CD14-positive monocyte (primary cell): ENCODE measurements around the gene RPLP1. TPM values are rescaled to one million over a fixed set of nuclear protein-coding genes. Genes with fewer than 3 reads are reported as not detected.

Source experiments
- DNase-seq, 3 donors: peaks; one replicate each; pipeline ENCODE4 v3.0.0-alpha.2; 2011 to 2022
- H2AFZ ChIP-seq: 2 replicates; pipeline ENCODE4 v1.6.0; 2012; ENCODE audit warnings: mild to moderate bottlenecking, low read depth, low read length, inconsistent platforms; ENCODE audit not compliant: insufficient read depth, poor library complexity, severe bottlenecking
- H3K27ac ChIP-seq, 2 donors: 1 replicate in 1 of 2; 2 replicates in 1 of 2; pipeline ENCODE4 v1.5.1; 2012 to 2013; ENCODE audit warnings: low read length in 2 of 2, control low read depth in 1 of 2, inconsistent platforms in 1 of 2, low read depth in 1 of 2, mild to moderate bottlenecking in 1 of 2
- H3K27me3 ChIP-seq, 2 donors: one replicate each; pipeline versions ENCODE4 v1.6.0 to v1.6.1; 2011 to 2013; ENCODE audit warnings: low read length in 2 of 2; ENCODE audit not compliant: control insufficient read depth in 2 of 2, insufficient read depth in 2 of 2
- H3K36me3 ChIP-seq, 2 donors: replicated peaks in 1 of 2; 1 replicate in 1 of 2; 2 replicates in 1 of 2; pipeline versions ENCODE4 v1.5.1 to v1.6.1; 2012 to 2013; ENCODE audit warnings: low read length in 2 of 2, control low read depth in 1 of 2, inconsistent platforms in 1 of 2, mild to moderate bottlenecking in 1 of 2; ENCODE audit not compliant: insufficient read depth in 2 of 2, control insufficient read depth in 1 of 2
- H3K4me1 ChIP-seq, 2 donors: 1 replicate in 1 of 2; 2 replicates in 1 of 2; pipeline versions ENCODE4 v1.5.1 to v1.6.1; 2012 to 2013; ENCODE audit warnings: low read length in 2 of 2, control low read depth in 1 of 2, inconsistent platforms in 1 of 2, mild to moderate bottlenecking in 1 of 2, moderate library complexity in 1 of 2; ENCODE audit not compliant: insufficient read depth in 2 of 2, control insufficient read depth in 1 of 2
- H3K4me2 ChIP-seq: replicated peaks from 2 replicates; pipeline ENCODE3; 2012; ENCODE audit warnings: low read length, moderate library complexity, mild to moderate bottlenecking; ENCODE audit not compliant: poor library complexity, severe bottlenecking; ENCODE audit errors: extremely low read depth
- H3K4me3 ChIP-seq, 3 experiments: fragments of 200-600 bp in 1 of 3; sonication (generic) in 1 of 3; replicated peaks in 1 of 3; 1 replicate in 2 of 3; 2 replicates in 1 of 3; pipeline ENCODE4 v1.5.1; 2011 to 2013; ENCODE audit warnings: low read length in 3 of 3, mild to moderate bottlenecking in 3 of 3, control low read depth in 2 of 3, low read depth in 2 of 3, inconsistent platforms in 1 of 3, moderate library complexity in 1 of 3
- H3K79me2 ChIP-seq: 2 replicates; pipeline ENCODE4 v1.6.0; 2012; ENCODE audit warnings: mild to moderate bottlenecking, control low read depth, inconsistent platforms, low read length, moderate library complexity; ENCODE audit not compliant: insufficient read depth
- H3K9ac ChIP-seq: 2 replicates; pipeline ENCODE4 v1.6.0; 2017; ENCODE audit warnings: low read length, mild to moderate bottlenecking; ENCODE audit not compliant: insufficient read depth, poor library complexity, severe bottlenecking
- H3K9me3 ChIP-seq, 2 donors: replicated peaks in 1 of 2; 1 replicate in 1 of 2; 2 replicates in 1 of 2; pipeline versions ENCODE4 v1.5.1 to v1.6.1; 2012 to 2013; ENCODE audit warnings: low read length in 2 of 2, control low read depth in 1 of 2; ENCODE audit not compliant: control insufficient read depth in 1 of 2, insufficient read depth in 1 of 2
- H4K20me1 ChIP-seq: 2 replicates; pipeline ENCODE4 v1.6.0; 2012; ENCODE audit warnings: mild to moderate bottlenecking, low read length, control low read depth, moderate library complexity; ENCODE audit not compliant: insufficient read depth
- H3K27ac Mint-ChIP-seq, 7 donors: one replicate each; pipeline ENCODE4 v1.8.0; 2020; ENCODE audit warnings: mild to moderate bottlenecking in 7 of 7, mixed read lengths in 7 of 7, moderate library complexity in 6 of 7, inconsistent platforms in 2 of 7
- H3K27me3 Mint-ChIP-seq, 3 donors: one replicate each; pipeline ENCODE4 v1.8.0; 2021 to 2022; ENCODE audit warnings: low read depth in 3 of 3, mild to moderate bottlenecking in 3 of 3, mixed read lengths in 3 of 3, moderate library complexity in 3 of 3, inconsistent platforms in 1 of 3
- H3K36me3 Mint-ChIP-seq, 2 donors: one replicate each; pipeline ENCODE4 v1.8.0; 2020; ENCODE audit warnings: mixed read lengths in 2 of 2, inconsistent platforms in 1 of 2, mild to moderate bottlenecking in 1 of 2
- H3K4me1 Mint-ChIP-seq: one replicate; pipeline ENCODE4 v1.8.0; 2020; ENCODE audit warnings: mild to moderate bottlenecking, mixed read lengths
- H3K4me3 Mint-ChIP-seq, 2 donors: one replicate each; pipeline ENCODE4 v1.8.0; 2020; ENCODE audit warnings: mild to moderate bottlenecking in 2 of 2, mixed read lengths in 2 of 2, moderate library complexity in 1 of 2
- H3K9me3 Mint-ChIP-seq, 7 donors: one replicate each; pipeline ENCODE4 v1.8.0; 2020 to 2022; ENCODE audit warnings: mixed read lengths in 7 of 7, mild to moderate bottlenecking in 6 of 7, moderate library complexity in 6 of 7, inconsistent platforms in 2 of 7
- CTCF ChIP-seq: fragments of 200-600 bp; IDR thresholded peaks from one replicate; pipeline ENCODE4 v1.8.0; 2022; ENCODE audit warnings: antibody characterized with exemption, mild to moderate bottlenecking
- WGBS: methylation state at CpG from one replicate; pipeline ENCODE4 v1.1.5; 2013; ENCODE audit warnings: missing lambda C conversion rate; ENCODE audit not compliant: insufficient coverage; 5-methylcytosine and 5-hydroxymethylcytosine counted together
- intact Hi-C, 2 donors: fragments of 100-400 bp; cut with micrococcal nuclease; formaldehyde crosslinking; loops; one replicate each; pipeline versions ENCODE4 v1.15.0 to v1.15.1; 2023
- polyA plus RNA-seq, 3 donors: library from polyadenylated mRNA; depleted of rRNA in 1 of 3; unstranded in 2 of 3; stranded (reverse) in 1 of 3; fragments of 300-500 nt in 2 of 3; fragments of >200 nt in 1 of 3; fragmentation: Illumina TruSeq in 2 of 3; gene quantifications; 1 replicate in 2 of 3; 2 replicates in 1 of 3; pipeline ENCODE4 v1.2.3, GENCODE V29; 2012 to 2021
- small RNA-seq: library from RNA; depleted of rRNA; stranded (forward); fragments of <200 nt; gene quantifications from one replicate; pipeline ENCODE3, GENCODE V24; 2012; ENCODE audit warnings: low read depth; ENCODE audit not compliant: insufficient read length

RPLP1 gene
- polyA plus RNA-seq, 3 donors: 1,140 to 1,235 (median 1,177) TPM

- H3K9ac ChIP-seq: no peak overlapping the region
- H2AFZ ChIP-seq: no peak overlapping the region
- H3K4me1 Mint-ChIP-seq: no peaks in the 10 kb centered on the region
- no peak overlapping the region for H3K4me2 ChIP-seq
- TF ChIP-seq CTCF: no peak
- peak overlapping the region in 1 of 7 donors; percentile 35 for H3K27ac Mint-ChIP-seq
- H3K79me2 ChIP-seq: no peaks in the 10 kb centered on the region
- H3K27ac ChIP-seq: no peak overlapping the region
- H3K9me3 ChIP-seq: no peaks in the 10 kb centered on the region
- intact Hi-C loops: no loop called here
- no peak overlapping the region for H3K4me3 ChIP-seq
- H3K4me3 Mint-ChIP-seq: no peak overlapping the region
- no peaks in the 10 kb centered on the region for H3K36me3 Mint-ChIP-seq
- peaks cover 0 to 8% (median 3%) of the 10 kb centered on the region in 3 donors for H3K27me3 Mint-ChIP-seq
- no peaks in the 10 kb centered on the region for H3K4me1 ChIP-seq
- H4K20me1 ChIP-seq: no peaks in the 10 kb centered on the region
- no peaks in the 10 kb centered on the region for H3K27me3 ChIP-seq
- no peaks in the 10 kb centered on the region for H3K36me3 ChIP-seq
- H3K9me3 Mint-ChIP-seq: peaks cover 0 to 3% (median 0%) of the 10 kb centered on the region in 7 donors
- 94% methylated on average over 8 of the region's 10 CpGs for WGBS
- DNase-seq: no peak
These were observed 49.9 kb downstream of the RPLP1 start for GRCh38 chr15:69502470-69503045.

- peaks cover 0 to 3% (median 0%) of the 10 kb centered on the region in 7 donors for H3K9me3 Mint-ChIP-seq
- H3K27me3 Mint-ChIP-seq: peaks cover 0 to 12% (median 3%) of the 10 kb centered on the region in 3 donors
- H3K27me3 ChIP-seq: no peaks in the 10 kb centered on the region
- H2AFZ ChIP-seq: no peak overlapping the region
- no peak overlapping the region for H3K9ac ChIP-seq
- 100% methylated on average over 2 of the region's 3 CpGs for WGBS
- no peak overlapping the region for H3K4me3 Mint-ChIP-seq
- H3K4me3 ChIP-seq: no peak overlapping the region
- H3K79me2 ChIP-seq: no peaks in the 10 kb centered on the region
- no peaks in the 10 kb centered on the region for H3K36me3 Mint-ChIP-seq
- no peaks in the 10 kb centered on the region for H3K36me3 ChIP-seq
- TF ChIP-seq CTCF: no peak
- H3K4me1 Mint-ChIP-seq: no peaks in the 10 kb centered on the region
- H3K4me2 ChIP-seq: no peak overlapping the region
- H4K20me1 ChIP-seq: no peaks in the 10 kb centered on the region
- no peak overlapping the region for H3K27ac Mint-ChIP-seq
- no peaks in the 10 kb centered on the region for H3K9me3 ChIP-seq
- no peaks in the 10 kb centered on the region for H3K4me1 ChIP-seq
- intact Hi-C loops: no loop called here
- H3K27ac ChIP-seq: no peak overlapping the region
- no peak for DNase-seq
These were observed 51.9 kb downstream of the RPLP1 start for GRCh38 chr15:69504352-69505040.

Small RNAs within 50 kb of the gene (small RNA-seq; reads per million reads assigned to genes)
- not detected for gene RF00012

Other genes starting within 250 kb of the RPLP1 start
- gene PAQR5, start 153.9 kb upstream of the RPLP1 start, polyA plus RNA-seq: not detected
- gene KIF23, start 38.5 kb upstream of the RPLP1 start, polyA plus RNA-seq: 1 to 10 TPM; 1.5 to 8.1 (median 1.8) TPM